Lower leg skin (tissue), 3 donors: ENCODE data around the gene VPS33B.

ENCODE experiments used
- POLR2A ChIP-seq, 2 donors: fragments of 450-650 bp; IDR thresholded peaks; one replicate each; pipeline ENCODE4 v1.6.1; 2016 to 2017; ENCODE audit warnings: antibody characterized with exemption in 2 of 2, mild to moderate bottlenecking in 1 of 2, moderate library complexity in 1 of 2
- TF ChIP-seq, protein P1 (sequence below), 3 donors: fragments of 450-650 bp; IDR thresholded peaks; one replicate each; pipeline ENCODE4 v1.5.1; 2016; ENCODE audit warnings: antibody characterized with exemption in 3 of 3, mild to moderate bottlenecking in 3 of 3, moderate library complexity in 2 of 3

- TF ChIP-seq, protein P1, sequence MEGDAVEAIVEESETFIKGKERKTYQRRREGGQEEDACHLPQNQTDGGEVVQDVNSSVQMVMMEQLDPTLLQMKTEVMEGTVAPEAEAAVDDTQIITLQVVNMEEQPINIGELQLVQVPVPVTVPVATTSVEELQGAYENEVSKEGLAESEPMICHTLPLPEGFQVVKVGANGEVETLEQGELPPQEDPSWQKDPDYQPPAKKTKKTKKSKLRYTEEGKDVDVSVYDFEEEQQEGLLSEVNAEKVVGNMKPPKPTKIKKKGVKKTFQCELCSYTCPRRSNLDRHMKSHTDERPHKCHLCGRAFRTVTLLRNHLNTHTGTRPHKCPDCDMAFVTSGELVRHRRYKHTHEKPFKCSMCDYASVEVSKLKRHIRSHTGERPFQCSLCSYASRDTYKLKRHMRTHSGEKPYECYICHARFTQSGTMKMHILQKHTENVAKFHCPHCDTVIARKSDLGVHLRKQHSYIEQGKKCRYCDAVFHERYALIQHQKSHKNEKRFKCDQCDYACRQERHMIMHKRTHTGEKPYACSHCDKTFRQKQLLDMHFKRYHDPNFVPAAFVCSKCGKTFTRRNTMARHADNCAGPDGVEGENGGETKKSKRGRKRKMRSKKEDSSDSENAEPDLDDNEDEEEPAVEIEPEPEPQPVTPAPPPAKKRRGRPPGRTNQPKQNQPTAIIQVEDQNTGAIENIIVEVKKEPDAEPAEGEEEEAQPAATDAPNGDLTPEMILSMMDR (IDR thresholded peaks at IDR 0.05): no peak
- no peak for TF ChIP-seq POLR2A (IDR thresholded peaks at IDR 0.05)
These were observed 1.3 kb upstream of the VPS33B start for GRCh38 chr15:91023720-91024119.
